Activated CD4-positive, alpha-beta T cell treated with anti-CD3 and anti-CD28 coated beads, Interleukin-2, amount 50 U/mL, for 48 hours (primary cell): ENCODE results near the gene GIT2.

Experiments
- DNase-seq, 2 experiments: peaks; one replicate each; pipeline ENCODE4 v3.0.0-alpha.2; 2020

Gene GIT2

GRCh38 chr12:109888179-109889020 is 107.8 kb downstream of the GIT2 start:
- peak; percentile 38 to 42 for DNase-seq

DNA sequence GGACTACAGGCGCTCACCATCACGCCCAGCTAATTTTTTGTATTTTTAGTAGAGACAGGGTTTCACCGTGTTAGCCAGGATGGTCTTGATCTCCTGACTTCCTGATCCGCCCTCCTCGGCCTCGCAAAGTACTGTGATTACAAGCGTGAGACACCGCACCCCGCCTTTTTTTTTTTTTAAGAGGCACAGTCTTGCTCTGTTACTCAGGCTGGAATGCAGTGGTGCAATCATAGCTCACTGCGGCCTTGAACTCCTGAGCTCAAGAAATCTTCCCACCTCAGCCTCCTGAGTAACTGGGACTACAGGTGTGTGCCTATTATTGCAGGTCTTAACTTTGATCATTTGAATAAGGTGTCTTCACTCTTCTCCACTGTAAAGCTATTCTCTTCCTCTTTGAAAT is 110.6 kb downstream of the GIT2 start:
- DNase-seq = no peak

DNA sequence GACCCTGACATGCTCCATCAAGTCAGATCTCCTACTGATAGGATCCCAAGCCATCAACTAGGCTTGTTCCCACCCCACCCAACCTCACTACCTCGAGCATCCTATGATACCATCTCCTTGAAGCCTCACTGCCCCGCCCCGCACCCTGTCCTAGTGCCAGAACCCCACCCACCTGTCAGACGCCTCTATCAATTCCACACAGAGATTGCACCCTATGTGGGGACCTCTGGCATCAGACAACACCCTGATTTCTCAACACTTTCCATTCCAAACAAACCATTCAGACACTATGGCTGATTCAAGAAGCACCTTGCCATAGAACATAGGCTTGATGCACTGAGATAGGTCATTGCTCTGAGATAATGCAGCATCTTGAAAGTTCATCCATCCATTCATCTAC is 112.7 kb downstream of the GIT2 start:
- no peak for DNase-seq

DNA sequence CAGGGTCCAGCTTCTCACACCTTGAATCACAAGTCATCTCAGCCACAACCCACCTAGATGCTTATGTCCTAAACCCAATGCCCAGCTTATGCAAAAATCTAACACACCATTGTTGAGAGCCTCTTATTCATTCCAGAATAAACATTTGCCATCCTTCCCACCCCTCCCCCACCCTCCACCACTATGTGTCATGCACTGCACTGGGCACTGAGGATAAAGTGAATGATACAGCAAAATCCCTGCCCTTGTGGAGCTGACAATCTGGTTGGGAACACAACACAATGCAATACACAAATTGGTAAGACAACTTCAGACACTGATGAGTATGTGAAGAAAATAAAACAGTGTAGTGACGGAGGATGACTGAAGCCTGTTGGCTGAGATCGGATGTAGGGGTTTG is 114.4 kb downstream of the GIT2 start:
- no peak for DNase-seq

- DNase-seq = peak in 1 of 2 experiments; percentile 13
These were observed 115.2 kb downstream of the GIT2 start for GRCh38 chr12:109880938-109881337.

DNA sequence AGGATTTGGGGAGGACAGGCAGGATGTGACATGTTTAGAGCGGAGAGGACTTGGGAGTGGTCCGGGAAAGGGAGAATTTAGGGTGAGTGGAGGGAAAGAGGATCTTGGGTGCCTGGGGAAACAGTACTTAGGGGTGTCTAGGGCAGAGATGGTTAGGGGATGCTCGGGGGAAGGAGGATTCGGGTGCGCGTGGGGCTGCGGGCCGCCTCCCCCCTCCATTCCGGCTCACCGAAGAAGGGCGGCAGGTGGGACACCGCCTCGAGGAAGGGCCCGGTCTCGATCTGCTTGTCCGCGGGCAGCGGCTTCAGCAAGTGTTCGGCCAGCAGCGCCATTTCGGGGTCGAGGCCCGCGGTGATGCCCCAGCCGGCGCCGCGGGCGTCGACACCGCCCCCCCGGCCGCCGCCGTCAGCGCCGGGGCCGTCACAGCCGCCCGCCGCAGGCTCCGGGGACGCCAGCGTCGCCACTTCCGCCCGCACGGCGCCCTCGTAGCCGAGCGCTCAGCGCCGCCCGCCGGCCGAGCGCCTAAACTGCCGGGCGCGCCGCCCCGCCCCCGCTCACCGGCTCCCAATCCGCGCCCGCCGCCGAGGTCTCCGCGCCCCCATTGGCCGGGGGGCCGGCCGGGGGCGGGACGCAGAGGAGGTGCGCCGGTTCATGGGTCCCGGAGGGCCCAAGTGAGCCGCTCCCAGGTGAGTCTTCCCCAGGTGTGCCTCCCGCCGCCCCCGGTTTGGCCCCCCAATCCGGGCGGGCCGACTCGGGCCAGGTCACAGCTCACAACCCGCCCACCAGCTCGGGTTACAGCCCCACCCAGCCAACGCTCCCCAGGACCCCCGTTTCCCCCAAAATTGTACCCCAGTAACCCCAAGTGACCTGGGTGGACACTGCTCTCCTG is 115.9 kb downstream of the GIT2 start, which contains the start of gene GLTP:
Gene GLTP (minus strand): TSS at position 499 of the 889 bp plus-strand sequence. CDS start 167 bp downstream, at position 332.
- DNase-seq = peak; percentile 83 to 85
